DOHH2 (cell line): ENCODE measurements around the gene PTX4.

Experiments
- H3F3A ChIP-seq: fragments of 200-600 bp; sonication (generic), shearing (Covaris generic); 2 replicates; pipeline ENCODE4 v1.6.0; 2016; ENCODE audit warnings: antibody characterized with exemption, mild to moderate bottlenecking; ENCODE audit not compliant: control insufficient read depth, insufficient read depth
- H3K27ac ChIP-seq: fragments of 200-600 bp; sonication (generic); 2 replicates; pipeline ENCODE4 v1.5.1; 2014; ENCODE audit warnings: low read depth, mild to moderate bottlenecking, low read length, moderate library complexity
- H3K27me3 ChIP-seq: fragments of 200-600 bp; sonication (generic); 2 replicates; pipeline ENCODE4 v1.6.1; 2014; ENCODE audit warnings: mild to moderate bottlenecking, low read length, mixed read lengths; ENCODE audit not compliant: control insufficient read depth
- H3K36me3 ChIP-seq: fragments of 200-600 bp; sonication (generic); 2 replicates; pipeline ENCODE4 v1.6.1; 2014; ENCODE audit warnings: mild to moderate bottlenecking, low read length, moderate library complexity, mixed read lengths; ENCODE audit not compliant: control insufficient read depth
- H3K4me1 ChIP-seq: fragments of 200-600 bp; sonication (generic); 2 replicates; pipeline ENCODE4 v1.6.1; 2014; ENCODE audit warnings: mild to moderate bottlenecking, low read length, mixed read lengths; ENCODE audit not compliant: control insufficient read depth
- H3K4me2 ChIP-seq: fragments of 200-600 bp; sonication (generic); 2 replicates; pipeline ENCODE4 v1.6.0; 2014; ENCODE audit warnings: mild to moderate bottlenecking, low read length, moderate library complexity
- H3K4me3 ChIP-seq: fragments of 200-600 bp; sonication (generic); 2 replicates; pipeline ENCODE4 v1.5.1; 2014; ENCODE audit warnings: mild to moderate bottlenecking, low read length, mixed read lengths
- H3K79me2 ChIP-seq: fragments of 200-600 bp; sonication (generic); 2 replicates; pipeline ENCODE4 v1.6.1; 2014; ENCODE audit warnings: mild to moderate bottlenecking, low read length, mixed read lengths; ENCODE audit not compliant: control insufficient read depth
- H3K9me2 ChIP-seq: fragments of 200-600 bp; sonication (generic); replicated peaks from 2 replicates; pipeline ENCODE4 v1.6.1; 2014; ENCODE audit warnings: mild to moderate bottlenecking, low read length, mixed read lengths; ENCODE audit not compliant: control insufficient read depth
- H3K9me3 ChIP-seq: fragments of 200-600 bp; sonication (generic); 2 replicates; pipeline ENCODE4 v1.6.1; 2014; ENCODE audit warnings: antibody characterized with exemption, low read length, mixed read lengths; ENCODE audit not compliant: control insufficient read depth, insufficient read depth
- H4K20me1 ChIP-seq: fragments of 200-600 bp; sonication (generic); 2 replicates; pipeline ENCODE4 v1.6.0; 2014; ENCODE audit warnings: low read depth, mild to moderate bottlenecking, antibody characterized with exemption, low read length, moderate library complexity; ENCODE audit not compliant: control insufficient read depth, insufficient read depth
- EZH2phosphoT487 ChIP-seq: fragments of 200-600 bp; sonication (generic); IDR thresholded peaks from 2 replicates; pipeline ENCODE4 v1.6.1; 2017; ENCODE audit warnings: borderline replicate concordance, mild to moderate bottlenecking, antibody characterized with exemption, low read length, moderate library complexity, mixed read lengths
- TF ChIP-seq, protein P1 (sequence below): fragments of 200-600 bp; sonication (generic); IDR thresholded peaks from one replicate; pipeline ENCODE4 v1.5.1; 2014; ENCODE audit warnings: antibody characterized with exemption, mild to moderate bottlenecking, low read depth, low read length; ENCODE audit not compliant: poor library complexity, severe bottlenecking

Gene PTX4

DNA sequence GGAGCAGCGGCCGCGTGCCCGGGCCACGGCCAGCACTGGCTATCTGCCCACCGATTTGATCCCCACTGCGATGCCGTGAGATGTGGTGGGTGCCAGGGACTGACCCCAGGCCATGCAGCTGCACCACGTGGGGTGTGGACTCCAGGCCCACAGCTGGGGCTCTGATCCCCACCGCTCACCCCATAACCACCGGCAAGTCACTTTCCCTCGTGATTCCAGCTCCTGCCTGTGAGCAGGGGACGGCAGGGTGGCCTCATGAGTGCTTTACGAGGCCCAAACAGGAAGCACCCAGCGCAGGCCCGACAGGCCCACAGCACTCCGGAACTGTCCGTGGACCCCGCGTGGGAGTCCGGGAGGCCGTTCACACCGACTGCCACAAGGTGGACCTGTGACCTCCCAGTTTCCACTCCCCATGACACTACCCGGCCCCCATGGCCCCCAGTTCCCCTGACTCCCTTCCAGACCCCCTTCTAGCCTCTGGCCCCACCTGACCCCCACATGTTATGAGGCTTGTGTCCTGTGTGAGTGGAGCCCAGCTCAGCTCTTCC, 616 bp downstream of the PTX4 start:
- no peaks in the 10 kb centered on the region for H3K36me3 ChIP-seq
- TF ChIP-seq, protein P1, sequence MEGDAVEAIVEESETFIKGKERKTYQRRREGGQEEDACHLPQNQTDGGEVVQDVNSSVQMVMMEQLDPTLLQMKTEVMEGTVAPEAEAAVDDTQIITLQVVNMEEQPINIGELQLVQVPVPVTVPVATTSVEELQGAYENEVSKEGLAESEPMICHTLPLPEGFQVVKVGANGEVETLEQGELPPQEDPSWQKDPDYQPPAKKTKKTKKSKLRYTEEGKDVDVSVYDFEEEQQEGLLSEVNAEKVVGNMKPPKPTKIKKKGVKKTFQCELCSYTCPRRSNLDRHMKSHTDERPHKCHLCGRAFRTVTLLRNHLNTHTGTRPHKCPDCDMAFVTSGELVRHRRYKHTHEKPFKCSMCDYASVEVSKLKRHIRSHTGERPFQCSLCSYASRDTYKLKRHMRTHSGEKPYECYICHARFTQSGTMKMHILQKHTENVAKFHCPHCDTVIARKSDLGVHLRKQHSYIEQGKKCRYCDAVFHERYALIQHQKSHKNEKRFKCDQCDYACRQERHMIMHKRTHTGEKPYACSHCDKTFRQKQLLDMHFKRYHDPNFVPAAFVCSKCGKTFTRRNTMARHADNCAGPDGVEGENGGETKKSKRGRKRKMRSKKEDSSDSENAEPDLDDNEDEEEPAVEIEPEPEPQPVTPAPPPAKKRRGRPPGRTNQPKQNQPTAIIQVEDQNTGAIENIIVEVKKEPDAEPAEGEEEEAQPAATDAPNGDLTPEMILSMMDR, result no peak
- TF ChIP-seq EZH2phosphoT487, result no peak
- peaks cover 10% of the 10 kb centered on the region for H3K4me1 ChIP-seq
- H4K20me1 ChIP-seq, result no peaks in the 10 kb centered on the region
- H3K4me3 ChIP-seq, result no peak overlapping the region
- peaks cover 14% of the 10 kb centered on the region for H3K27me3 ChIP-seq
- H3F3A ChIP-seq, result no peaks in the 10 kb centered on the region
- no peaks in the 10 kb centered on the region for H3K9me3 ChIP-seq
- no peak overlapping the region for H3K4me2 ChIP-seq
- peaks cover 5% of the 10 kb centered on the region for H3K79me2 ChIP-seq
- H3K9me2 ChIP-seq, result no peaks in the 10 kb centered on the region
- no peak overlapping the region for H3K27ac ChIP-seq

DNA sequence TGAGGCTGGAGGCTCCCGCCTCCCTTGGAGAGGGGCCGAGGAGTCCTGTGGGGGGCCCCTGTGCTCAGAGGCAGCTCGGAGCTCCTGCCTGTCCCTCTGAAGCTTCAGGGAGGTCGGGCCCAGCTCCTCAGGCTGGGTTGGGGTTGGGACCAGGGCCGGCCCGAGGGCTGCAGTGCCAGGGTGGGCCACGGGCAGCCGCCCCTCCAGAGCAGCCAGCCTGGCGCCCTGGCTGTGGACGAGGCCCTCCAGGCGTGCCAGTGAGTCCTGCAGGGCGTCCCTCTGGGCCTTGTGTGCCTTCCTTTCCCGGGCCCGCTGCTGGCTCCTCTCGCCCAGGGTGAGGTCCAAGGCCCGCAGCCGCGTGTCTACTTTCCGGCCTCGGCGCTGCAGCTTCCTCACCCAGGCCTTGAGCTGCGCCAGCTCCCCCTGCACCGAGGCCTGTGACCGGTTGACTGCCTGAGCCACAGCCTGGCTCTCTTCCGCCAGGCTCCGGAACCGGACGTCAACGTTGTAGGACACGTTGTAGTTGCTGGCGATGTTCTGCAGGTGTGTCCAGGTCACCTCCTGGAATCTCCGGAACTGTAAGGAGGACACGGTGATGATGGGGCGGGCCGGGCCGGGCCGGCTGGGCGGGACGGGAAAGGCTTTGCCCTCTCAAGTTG, 1.2 kb downstream of the PTX4 start:
- Histone ChIP-seq H3K4me1 (peaks cover 5% of the 10 kb centered on the region), H3F3A (no peaks in the 10 kb centered on the region), H3K27me3 (peaks cover 20% of the 10 kb centered on the region), H3K4me2 (no peak overlapping the region), H3K36me3 (no peaks in the 10 kb centered on the region), H3K27ac (no peak overlapping the region), H3K9me3 (no peaks in the 10 kb centered on the region), H3K9me2 (no peaks in the 10 kb centered on the region), H3K79me2 (peaks cover 3% of the 10 kb centered on the region), H3K4me3 (no peak overlapping the region), H4K20me1 (no peaks in the 10 kb centered on the region)
- TF ChIP-seq, protein P1, result no peak
- TF ChIP-seq EZH2phosphoT487, result no peak

DNA sequence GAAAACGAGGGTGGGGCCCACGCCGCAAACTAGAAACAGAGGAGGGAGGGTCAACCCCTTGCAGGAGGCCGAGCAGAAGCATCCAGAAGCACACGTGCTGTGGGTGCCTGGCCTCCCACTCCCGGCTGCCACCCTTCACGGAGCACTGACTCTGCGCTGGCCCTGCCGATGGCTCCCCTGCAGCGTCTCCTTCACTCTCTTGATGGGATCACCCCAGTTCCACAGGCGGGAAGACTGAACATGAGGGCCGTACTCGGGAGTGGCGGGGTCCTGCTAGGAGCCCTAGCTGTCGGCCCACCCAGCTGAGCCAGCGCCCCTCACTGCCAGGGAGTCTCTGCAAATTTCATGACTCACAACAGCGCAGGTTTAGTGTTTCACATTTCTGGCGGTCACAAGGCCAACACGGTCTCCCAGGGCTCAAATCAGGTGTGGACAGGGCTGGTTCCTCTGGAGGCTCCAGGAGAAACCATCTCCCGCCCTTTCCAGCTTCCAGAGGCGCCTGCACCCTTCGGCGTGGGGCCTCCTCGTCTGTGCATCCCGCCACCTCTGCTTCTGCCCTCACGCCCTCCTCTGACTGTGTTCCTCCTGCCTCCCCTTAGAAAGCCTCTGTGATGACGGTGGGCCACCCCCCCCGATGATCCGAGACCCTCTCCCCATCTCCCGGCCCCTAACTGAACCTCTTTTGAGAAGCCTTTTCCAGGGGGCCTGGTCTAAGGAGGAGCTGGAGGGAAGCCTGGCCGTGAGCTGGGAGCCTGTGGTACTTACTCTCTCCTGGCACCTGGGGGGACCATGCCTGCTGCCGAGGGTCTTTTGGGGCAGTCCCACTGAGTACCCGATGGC, 2.0 kb downstream of the PTX4 start:
- H3K27me3 ChIP-seq, result peaks cover 27% of the 10 kb centered on the region
- no peak overlapping the region for H3K4me3 ChIP-seq
- H3K4me2 ChIP-seq, result no peak overlapping the region
- no peaks in the 10 kb centered on the region for H3K9me3 ChIP-seq
- no peak overlapping the region for H3K27ac ChIP-seq
- H3K9me2 ChIP-seq, result no peaks in the 10 kb centered on the region
- no peaks in the 10 kb centered on the region for H4K20me1 ChIP-seq
- H3K79me2 ChIP-seq, result no peaks in the 10 kb centered on the region
- no peaks in the 10 kb centered on the region for H3F3A ChIP-seq
- H3K36me3 ChIP-seq, result no peaks in the 10 kb centered on the region
- no peaks in the 10 kb centered on the region for H3K4me1 ChIP-seq
- TF ChIP-seq EZH2phosphoT487, result no peak
- TF ChIP-seq, protein P1, result no peak
